ENCODE data around the gene ABCD2. TPM values are rescaled to one million over a fixed set of nuclear protein-coding genes. Genes with fewer than 3 reads are reported as not detected.

The ABCD2 gene
- total RNA-seq (ENCODE audit: low replicate concordance), result 0.12 and 0.34 TPM in 2 replicates
- long read RNA-seq, result 0 reads

GRCh38 chr12:39619660-39620433 lies at the start of gene ABCD2:
ABCD2 (minus strand) TSS chr12:39619803; CDS start chr12:39619615, 188 bp downstream.
- Mint-ChIP-seq H3K36me3 (no peaks in the 10 kb centered on the region), H3K9me3 (no peaks in the 10 kb centered on the region), H3K27ac (no peak within 1 kb of the TSS), H3K4me1 (ENCODE audit: unreplicated experiment) (no peaks in the 10 kb centered on the region), H3K4me3 (no peak within 1 kb of the TSS), H3K27me3 (peaks cover 3% of the 10 kb centered on the region)
- peak; percentile 36 for TF ChIP-seq CTCF (conservative IDR thresholded peaks at IDR 0.05)
- DNase-seq (ENCODE audit: extremely low spot score, unreplicated experiment), result peak; percentile 78

- Mint-ChIP-seq H3K4me1 (ENCODE audit: unreplicated experiment) (no peaks in the 10 kb centered on the region), H3K9me3 (no peaks in the 10 kb centered on the region)
These were observed 40.5 kb upstream of the ABCD2 start for GRCh38 chr12:39660101-39660500.

GRCh38 chr12:39647383-39647782 lies 27.8 kb upstream of the ABCD2 start:
- DNase-seq (ENCODE audit: extremely low spot score, unreplicated experiment), result no peak
- no peaks in the 10 kb centered on the region for H3K36me3 Mint-ChIP-seq
- H3K27ac Mint-ChIP-seq, result no peak overlapping the region
- H3K9me3 Mint-ChIP-seq, result no peaks in the 10 kb centered on the region
- TF ChIP-seq CTCF (conservative IDR thresholded peaks at IDR 0.05), result no peak
- no peaks in the 10 kb centered on the region for H3K4me1 Mint-ChIP-seq (ENCODE audit: unreplicated experiment)
- no peak overlapping the region for H3K4me3 Mint-ChIP-seq
- no peaks in the 10 kb centered on the region for H3K27me3 Mint-ChIP-seq

More at GRCh38 chr12:39660101-39660500, 40.5 kb upstream of the ABCD2 start:
- DNase-seq (ENCODE audit: extremely low spot score, unreplicated experiment), result no peak
- no peak for TF ChIP-seq CTCF (conservative IDR thresholded peaks at IDR 0.05)
- no peak overlapping the region for H3K27ac Mint-ChIP-seq
- no peaks in the 10 kb centered on the region for H3K27me3 Mint-ChIP-seq
- H3K4me3 Mint-ChIP-seq, result no peak overlapping the region
- H3K36me3 Mint-ChIP-seq, result no peaks in the 10 kb centered on the region

DNA sequence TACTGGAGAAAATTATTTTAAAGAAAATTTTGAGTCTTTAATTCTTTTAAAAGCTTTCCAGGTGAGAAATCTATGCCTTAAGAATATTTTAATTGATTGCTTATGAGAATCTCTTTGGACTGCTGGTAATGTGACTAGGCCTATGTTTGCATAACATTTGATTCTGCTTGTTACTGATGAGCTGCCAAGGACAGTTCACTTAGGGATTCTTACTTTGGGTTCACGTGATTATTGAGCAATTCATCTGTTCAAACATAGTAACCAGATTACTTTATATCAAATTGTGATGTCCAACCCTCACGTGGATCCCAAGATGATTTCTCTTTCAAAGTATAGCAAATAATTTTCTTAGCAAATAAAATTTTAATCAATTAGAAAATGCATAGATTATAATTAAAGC lies 27.4 kb upstream of the ABCD2 start:
- TF ChIP-seq CTCF (conservative IDR thresholded peaks at IDR 0.05), result no peak
- Mint-ChIP-seq H3K9me3 (no peaks in the 10 kb centered on the region), H3K27ac (no peak overlapping the region), H3K36me3 (no peaks in the 10 kb centered on the region), H3K27me3 (no peaks in the 10 kb centered on the region), H3K4me1 (ENCODE audit: unreplicated experiment) (no peaks in the 10 kb centered on the region), H3K4me3 (no peak overlapping the region)
- DNase-seq (ENCODE audit: extremely low spot score, unreplicated experiment), result no peak

GRCh38 chr12:39643052-39643451 lies 23.4 kb upstream of the ABCD2 start:
- Mint-ChIP-seq H3K4me1 (ENCODE audit: unreplicated experiment) (no peaks in the 10 kb centered on the region), H3K4me3 (no peak overlapping the region), H3K27me3 (no peaks in the 10 kb centered on the region), H3K9me3 (no peaks in the 10 kb centered on the region), H3K27ac (no peak overlapping the region), H3K36me3 (no peaks in the 10 kb centered on the region)
- TF ChIP-seq CTCF (conservative IDR thresholded peaks at IDR 0.05), result no peak
- no peak for DNase-seq (ENCODE audit: extremely low spot score, unreplicated experiment)
